Measurements from ENCODE around the gene PSKH1. TPM values are rescaled to one million over a fixed set of nuclear protein-coding genes. Genes with fewer than 3 reads are reported as not detected.

Gene PSKH1
- total and polyA plus RNA-seq, 2 experiments from 2014 or later, result 29.2 to 44.6 TPM

DNA sequence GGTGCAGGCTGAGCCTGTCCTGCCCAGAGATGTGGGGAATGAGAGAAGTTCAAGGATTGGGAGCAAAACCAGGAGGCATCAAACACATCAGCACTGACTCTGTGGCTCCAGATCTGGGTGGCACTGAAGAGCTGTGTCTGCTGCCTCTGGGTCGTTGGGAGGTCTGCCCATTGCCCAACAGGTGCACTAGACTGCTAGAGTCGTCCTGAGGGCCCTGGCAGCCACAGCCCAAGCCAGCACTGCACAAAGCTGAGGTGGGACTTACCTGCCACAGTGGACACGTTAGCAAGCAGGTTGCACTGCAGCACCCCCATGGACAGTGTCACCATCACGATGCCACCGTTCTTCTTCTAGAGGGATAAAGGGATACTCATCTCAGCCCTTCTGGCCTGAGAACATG, 84.0 kb downstream of the PSKH1 start:
- DNase-seq (ENCODE audit: low spot score), result no peak
- no peak overlapping the region for H3K4me3 ChIP-seq
- no peaks in the 10 kb centered on the region for H3K9me2 ChIP-seq (replicated peaks; ENCODE audit: insufficient read depth)
- H3K27me3 ChIP-seq, result no peaks in the 10 kb centered on the region
- H3K9me3 ChIP-seq (ENCODE audit: low read depth), result no peaks in the 10 kb centered on the region
- TF ChIP-seq, protein P1, sequence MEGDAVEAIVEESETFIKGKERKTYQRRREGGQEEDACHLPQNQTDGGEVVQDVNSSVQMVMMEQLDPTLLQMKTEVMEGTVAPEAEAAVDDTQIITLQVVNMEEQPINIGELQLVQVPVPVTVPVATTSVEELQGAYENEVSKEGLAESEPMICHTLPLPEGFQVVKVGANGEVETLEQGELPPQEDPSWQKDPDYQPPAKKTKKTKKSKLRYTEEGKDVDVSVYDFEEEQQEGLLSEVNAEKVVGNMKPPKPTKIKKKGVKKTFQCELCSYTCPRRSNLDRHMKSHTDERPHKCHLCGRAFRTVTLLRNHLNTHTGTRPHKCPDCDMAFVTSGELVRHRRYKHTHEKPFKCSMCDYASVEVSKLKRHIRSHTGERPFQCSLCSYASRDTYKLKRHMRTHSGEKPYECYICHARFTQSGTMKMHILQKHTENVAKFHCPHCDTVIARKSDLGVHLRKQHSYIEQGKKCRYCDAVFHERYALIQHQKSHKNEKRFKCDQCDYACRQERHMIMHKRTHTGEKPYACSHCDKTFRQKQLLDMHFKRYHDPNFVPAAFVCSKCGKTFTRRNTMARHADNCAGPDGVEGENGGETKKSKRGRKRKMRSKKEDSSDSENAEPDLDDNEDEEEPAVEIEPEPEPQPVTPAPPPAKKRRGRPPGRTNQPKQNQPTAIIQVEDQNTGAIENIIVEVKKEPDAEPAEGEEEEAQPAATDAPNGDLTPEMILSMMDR (IDR thresholded peaks at IDR 0.05; ENCODE audit: poor library complexity), result no peak
- TF ChIP-seq EZH2 (IDR thresholded peaks at IDR 0.05; ENCODE audit: borderline replicate concordance), result no peak
- TF ChIP-seq EZH2phosphoT487 (IDR thresholded peaks at IDR 0.05; ENCODE audit: low read depth, severe bottlenecking, unreplicated experiment), result no peak
- no peaks in the 10 kb centered on the region for H3K79me2 ChIP-seq
- H3K36me3 ChIP-seq (replicated peaks; ENCODE audit: insufficient read depth, low read depth), result no peaks in the 10 kb centered on the region
- no peaks in the 10 kb centered on the region for H4K20me1 ChIP-seq (ENCODE audit: insufficient read depth, poor library complexity, severe bottlenecking)
- H2AFZ ChIP-seq, result no peak overlapping the region
- no peak overlapping the region for H3K27ac ChIP-seq
- H3K4me1 ChIP-seq (ENCODE audit: insufficient read depth), result no peaks in the 10 kb centered on the region
- no peak overlapping the region for H3K4me2 ChIP-seq
- WGBS (ENCODE audit: low lambda C conversion rate, missing lambda C conversion rate), result 78% methylated on average over 5 of the region's 5 CpGs

GRCh38 chr16:67977469-67978227, 84.6 kb downstream of the PSKH1 start:
- Histone ChIP-seq H3K79me2 (no peaks in the 10 kb centered on the region), H3K9me2 (replicated peaks; ENCODE audit: insufficient read depth) (no peaks in the 10 kb centered on the region)
- WGBS (ENCODE audit: low lambda C conversion rate, missing lambda C conversion rate), result 90% methylated on average over 9 of the region's 9 CpGs

More at GRCh38 chr16:67977469-67978227, 84.6 kb downstream of the PSKH1 start:
- Histone ChIP-seq H3K4me2 (no peak overlapping the region), H3K27ac (no peak overlapping the region), H3K27me3 (no peaks in the 10 kb centered on the region), H3K9me3 (ENCODE audit: low read depth) (no peaks in the 10 kb centered on the region), H3K4me1 (ENCODE audit: insufficient read depth) (no peaks in the 10 kb centered on the region), H3K4me3 (no peak overlapping the region), H4K20me1 (ENCODE audit: insufficient read depth, poor library complexity, severe bottlenecking) (no peaks in the 10 kb centered on the region), H3K36me3 (replicated peaks; ENCODE audit: insufficient read depth, low read depth) (no peaks in the 10 kb centered on the region), H2AFZ (no peak overlapping the region)
- no peak for DNase-seq (ENCODE audit: low spot score)
- TF ChIP-seq EZH2phosphoT487 (IDR thresholded peaks at IDR 0.05; ENCODE audit: low read depth, severe bottlenecking, unreplicated experiment), result no peak
- TF ChIP-seq EZH2 (IDR thresholded peaks at IDR 0.05; ENCODE audit: borderline replicate concordance), result no peak
- TF ChIP-seq, protein P1 (IDR thresholded peaks at IDR 0.05; ENCODE audit: poor library complexity), result no peak

Small RNA genes within 50 kb of the gene (small RNA-seq; reads per million reads assigned to genes)
- not detected for gene AC040162.2
- not detected for gene NRN1L

Other genes starting within 250 kb of the PSKH1 start
- gene CARMIL2, start 248.1 kb upstream of the PSKH1 start, total RNA-seq, result 0.52 and 1.7 TPM in 2 replicates
- 2.6 and 2.9 TPM in 2 replicates for gene CARMIL2, start 248.1 kb upstream of the PSKH1 start, polyA plus RNA-seq
- gene ACD, start 233.0 kb upstream of the PSKH1 start, total RNA-seq, result 17.1 and 18.5 TPM in 2 replicates
- gene ACD, start 233.0 kb upstream of the PSKH1 start, polyA plus RNA-seq, result 26.3 and 28.5 TPM in 2 replicates
- 1.1 and 1.4 TPM in 2 replicates for gene PARD6A, start 232.3 kb upstream of the PSKH1 start, total RNA-seq
- 1.8 and 3.0 TPM in 2 replicates for gene PARD6A, start 232.3 kb upstream of the PSKH1 start, polyA plus RNA-seq
- 8.3 and 10.2 TPM in 2 replicates for gene ENKD1, start 226.5 kb upstream of the PSKH1 start, total RNA-seq
- 13.1 and 16.0 TPM in 2 replicates for gene ENKD1, start 226.5 kb upstream of the PSKH1 start, polyA plus RNA-seq
- 1.7 and 2.3 TPM in 2 replicates for gene C16orf86, start 226.4 kb upstream of the PSKH1 start, total RNA-seq
- gene C16orf86, start 226.4 kb upstream of the PSKH1 start, polyA plus RNA-seq, result 3.4 and 4.1 TPM in 2 replicates
- gene GFOD2, start 173.9 kb upstream of the PSKH1 start, total RNA-seq, result 9.8 and 10.4 TPM in 2 replicates
- gene GFOD2, start 173.9 kb upstream of the PSKH1 start, polyA plus RNA-seq, result 7.5 and 12.4 TPM in 2 replicates
- 8.6 and 8.8 TPM in 2 replicates for gene RANBP10, start 86.7 kb upstream of the PSKH1 start, total RNA-seq
- 12.4 and 12.6 TPM in 2 replicates for gene RANBP10, start 86.7 kb upstream of the PSKH1 start, polyA plus RNA-seq
- 3.1 TPM in 2 replicates for gene TSNAXIP1, start 86.4 kb upstream of the PSKH1 start, total RNA-seq
- gene TSNAXIP1, start 86.4 kb upstream of the PSKH1 start, polyA plus RNA-seq, result 2.0 and 5.8 TPM in 2 replicates
- 35.4 and 40.0 TPM in 2 replicates for gene THAP11, start 50.9 kb upstream of the PSKH1 start, total RNA-seq
- 36.7 and 36.9 TPM in 2 replicates for gene THAP11, start 50.9 kb upstream of the PSKH1 start, polyA plus RNA-seq
- 100 and 102 TPM in 2 replicates for gene NUTF2, start 46.3 kb upstream of the PSKH1 start, total RNA-seq
- 197 and 216 TPM in 2 replicates for gene NUTF2, start 46.3 kb upstream of the PSKH1 start, polyA plus RNA-seq
- gene CENPT, start 45.6 kb upstream of the PSKH1 start, total RNA-seq, result 28.5 and 38.1 TPM in 2 replicates
- gene CENPT, start 45.6 kb upstream of the PSKH1 start, polyA plus RNA-seq, result 84.0 and 115 TPM in 2 replicates
- 41.1 and 46.3 TPM in 2 replicates for gene EDC4, start 20.2 kb upstream of the PSKH1 start, total RNA-seq
- 59.0 and 76.7 TPM in 2 replicates for gene EDC4, start 20.2 kb upstream of the PSKH1 start, polyA plus RNA-seq
- 0.73 TPM in 1 of 2 replicates, not detected in the other for gene NRN1L, start 8.4 kb upstream of the PSKH1 start, total RNA-seq
- gene NRN1L, start 8.4 kb upstream of the PSKH1 start, polyA plus RNA-seq, result 1.6 TPM in 1 of 2 replicates, not detected in the other
- 0.63 TPM in 1 of 2 replicates, not detected in the other for gene CTRL, start 38.6 kb downstream of the PSKH1 start, total RNA-seq
- 12.5 and 13.4 TPM in 2 replicates for gene CTRL, start 38.6 kb downstream of the PSKH1 start, polyA plus RNA-seq
- gene PSMB10, start 43.6 kb downstream of the PSKH1 start, total RNA-seq, result 13.7 and 27.8 TPM in 2 replicates
- 48.7 and 52.2 TPM in 2 replicates for gene PSMB10, start 43.6 kb downstream of the PSKH1 start, polyA plus RNA-seq
- 15.6 and 19.8 TPM in 2 replicates for gene LCAT, start 50.9 kb downstream of the PSKH1 start, total RNA-seq
- gene LCAT, start 50.9 kb downstream of the PSKH1 start, polyA plus RNA-seq, result 44.6 and 47.3 TPM in 2 replicates
- 23.7 and 55.2 TPM in 2 replicates for gene SLC12A4, start 75.4 kb downstream of the PSKH1 start, total RNA-seq
- 63.9 and 65.3 TPM in 2 replicates for gene SLC12A4, start 75.4 kb downstream of the PSKH1 start, polyA plus RNA-seq
- gene DPEP3, start 87.2 kb downstream of the PSKH1 start, total RNA-seq, result not detected in 2 replicates
- gene DPEP3, start 87.2 kb downstream of the PSKH1 start, polyA plus RNA-seq, result not detected in 2 replicates
- gene DPEP2, start 106.2 kb downstream of the PSKH1 start, total RNA-seq, result not detected in 2 replicates
- gene DPEP2, start 106.2 kb downstream of the PSKH1 start, polyA plus RNA-seq, result 1.1 TPM in 1 of 2 replicates, not detected in the other
- gene DPEP2NB, start 122.7 kb downstream of the PSKH1 start, total RNA-seq, result not detected in 2 replicates
- gene DPEP2NB, start 122.7 kb downstream of the PSKH1 start, polyA plus RNA-seq, result not detected in 2 replicates
- gene DDX28, start 130.0 kb downstream of the PSKH1 start, total RNA-seq, result 8.6 and 11.1 TPM in 2 replicates
- 12.5 and 15.0 TPM in 2 replicates for gene DDX28, start 130.0 kb downstream of the PSKH1 start, polyA plus RNA-seq
- gene DUS2, start 130.0 kb downstream of the PSKH1 start, total RNA-seq, result 11.8 and 12.2 TPM in 2 replicates
- 15.6 and 18.0 TPM in 2 replicates for gene DUS2, start 130.0 kb downstream of the PSKH1 start, polyA plus RNA-seq
- 33.3 and 35.9 TPM in 2 replicates for gene NFATC3, start 192.1 kb downstream of the PSKH1 start, total RNA-seq
- gene NFATC3, start 192.1 kb downstream of the PSKH1 start, polyA plus RNA-seq, result 13.1 and 15.1 TPM in 2 replicates